Tibial nerve (tissue), 4 donors: ENCODE measurements around the gene HEXB. TPM values are rescaled to one million over a fixed set of nuclear protein-coding genes. Genes with fewer than 3 reads are reported as not detected.

Source experiments
- DNase-seq, 2 donors: peaks; one replicate each; pipeline ENCODE4 v3.0.0-alpha.2; 2019; ENCODE audit warnings: low spot score in 2 of 2
- H3K27ac ChIP-seq, 4 donors: fragments of 200-600 bp; sonication (generic) in 3 of 4; one replicate each; pipeline ENCODE4 v1.5.1; 2017 to 2019; ENCODE audit warnings: mild to moderate bottlenecking in 1 of 4
- H3K27me3 ChIP-seq, 2 donors: fragments of 200-600 bp; sonication (generic) in 1 of 2; one replicate each; pipeline versions ENCODE4 v1.5.1 to v1.6.0; 2017 to 2019
- H3K36me3 ChIP-seq, 3 donors: fragments of 200-600 bp; sonication (generic); one replicate each; pipeline ENCODE4 v1.5.1; 2018 to 2019
- H3K4me1 ChIP-seq, 4 donors: fragments of 200-600 bp; sonication (generic) in 3 of 4; one replicate each; pipeline ENCODE4 v1.5.1; 2017 to 2019
- H3K4me3 ChIP-seq, 4 donors: fragments of 200-600 bp; sonication (generic) in 3 of 4; one replicate each; pipeline ENCODE4 v1.5.1; 2017 to 2019; ENCODE audit warnings: mild to moderate bottlenecking in 1 of 4, moderate library complexity in 1 of 4
- H3K9me3 ChIP-seq, 4 donors: fragments of 200-600 bp; sonication (generic) in 3 of 4; one replicate each; pipeline ENCODE4 v1.5.1; 2017 to 2019
- CTCF ChIP-seq, 5 experiments: fragments of 200-600 bp in 3 of 5; fragments of 450-650 bp in 2 of 5; sonication (generic) in 3 of 5; IDR thresholded peaks; one replicate each; pipeline ENCODE4 v1.5.1; 2016 to 2019; ENCODE audit warnings: antibody characterized with exemption in 5 of 5, mild to moderate bottlenecking in 3 of 5, moderate library complexity in 2 of 5
- EP300 ChIP-seq, 2 donors: sonication (generic); formaldehyde crosslinking; IDR thresholded peaks; one replicate each; pipeline ENCODE4 v1.6.1; 2017; ENCODE audit warnings: antibody characterized with exemption in 2 of 2, mild to moderate bottlenecking in 1 of 2
- POLR2A ChIP-seq, 2 donors: fragments of 450-650 bp; IDR thresholded peaks; one replicate each; pipeline ENCODE4 v1.6.1; 2017; ENCODE audit warnings: antibody characterized with exemption in 2 of 2, mild to moderate bottlenecking in 2 of 2, moderate library complexity in 2 of 2
- WGBS, 2 donors: methylation state at CpG; one replicate each; pipeline ENCODE4 v1.1.5; 2018; 5-methylcytosine and 5-hydroxymethylcytosine counted together
- total RNA-seq, 4 donors: library from RNA; depleted of rRNA; stranded (reverse); fragments of >200 nt; gene quantifications; one replicate each; pipeline ENCODE4 v1.1.0, GENCODE V29; 2016

HEXB gene
- total RNA-seq, 4 donors from 2014 or later = 79.1 to 166 (median 129) TPM

DNA sequence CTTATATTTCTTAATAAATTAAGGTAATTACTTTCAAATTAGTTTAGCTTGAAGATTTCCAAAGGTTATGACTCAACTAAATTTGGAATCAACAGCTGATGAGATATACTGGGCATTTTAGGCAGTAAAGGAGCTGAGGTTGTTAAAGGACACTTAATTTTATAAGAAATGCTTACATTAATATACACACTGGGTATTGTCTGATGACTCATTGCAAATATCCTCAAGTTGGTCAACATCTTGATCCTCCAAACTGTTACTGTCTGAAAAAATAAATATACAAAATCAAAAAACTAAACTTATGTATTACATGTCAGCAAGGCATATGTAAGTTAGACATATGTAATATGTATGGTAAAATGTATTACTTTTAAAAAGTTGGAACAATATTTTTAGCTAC, 78.5 kb downstream of the HEXB start:
- H3K36me3 ChIP-seq = peaks cover 0 to 15% (median 0%) of the 10 kb centered on the region in 3 donors
- no peaks in the 10 kb centered on the region for H3K9me3 ChIP-seq
- H3K4me3 ChIP-seq = no peak overlapping the region
- H3K27ac ChIP-seq = no peak overlapping the region
- H3K4me1 ChIP-seq = peaks cover 0 to 42% (median 22%) of the 10 kb centered on the region in 4 donors
- DNase-seq = no peak
- no peak for TF ChIP-seq EP300 (IDR thresholded peaks at IDR 0.05)
- TF ChIP-seq POLR2A (IDR thresholded peaks at IDR 0.05) = no peak
- no peak for TF ChIP-seq CTCF (IDR thresholded peaks at IDR 0.05)
- H3K27me3 ChIP-seq = no peaks in the 10 kb centered on the region

- peaks cover 0 to 45% (median 22%) of the 10 kb centered on the region in 4 donors for H3K4me1 ChIP-seq
- H3K27ac ChIP-seq = no peak overlapping the region
- no peak for DNase-seq
- H3K9me3 ChIP-seq = no peaks in the 10 kb centered on the region
- H3K4me3 ChIP-seq = no peak overlapping the region
- H3K36me3 ChIP-seq = peaks cover 0 to 22% (median 8%) of the 10 kb centered on the region in 3 donors
- TF ChIP-seq CTCF (IDR thresholded peaks at IDR 0.05) (no peak), EP300 (IDR thresholded peaks at IDR 0.05) (no peak)
- 60 to 61% methylated on average over 9 of the region's 9 CpGs for WGBS, 2 donors
- H3K27me3 ChIP-seq = no peaks in the 10 kb centered on the region
Measured at GRCh38 chr5:74765201-74765600, 80.2 kb downstream of the HEXB start.

DNA sequence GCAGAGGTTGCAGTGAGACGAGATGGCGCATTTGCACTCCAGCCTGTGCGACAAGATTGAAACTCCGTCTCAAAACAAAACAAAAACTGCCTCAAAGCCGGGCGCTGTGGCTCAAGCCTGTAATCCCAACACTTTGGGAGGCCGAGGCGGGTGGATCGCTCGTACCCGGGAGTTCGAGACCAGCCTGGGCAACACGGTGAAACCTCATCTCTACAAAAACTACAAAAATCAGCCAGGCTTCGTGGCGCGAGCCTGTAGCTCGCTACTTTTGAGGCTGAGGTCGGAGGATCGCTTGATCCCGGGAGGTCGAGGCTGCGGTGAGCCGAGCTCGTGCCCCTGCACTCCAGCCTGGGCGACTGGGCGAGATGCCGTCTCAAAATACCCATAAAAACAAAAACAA, 80.9 kb downstream of the HEXB start:
- Histone ChIP-seq H3K36me3 (peaks cover 0 to 25% (median 13%) of the 10 kb centered on the region in 3 donors), H3K4me3 (peak overlapping the region; percentile 67 to 86 (median 82)), H3K27ac (peak overlapping the region in 3 of 4 donors; percentile 21 to 86 (median 71)), H3K27me3 (no peaks in the 10 kb centered on the region), H3K9me3 (no peaks in the 10 kb centered on the region), H3K4me1 (peaks cover 0 to 45% (median 22%) of the 10 kb centered on the region in 4 donors)
- 64 to 67% methylated on average over 27 of the region's 27 CpGs for WGBS, 2 donors
- no peak for DNase-seq
- TF ChIP-seq CTCF (IDR thresholded peaks at IDR 0.05) (no peak), POLR2A (IDR thresholded peaks at IDR 0.05) (no peak), EP300 (IDR thresholded peaks at IDR 0.05) (no peak)

GRCh38 chr5:74766418-74766848, 81.4 kb downstream of the HEXB start:
- WGBS, 2 donors = 1 to 2% methylated on average over 10 of the region's 10 CpGs
- Histone ChIP-seq H3K27me3 (no peaks in the 10 kb centered on the region), H3K27ac (peak overlapping the region; percentile 23 to 86 (median 74)), H3K4me3 (peak overlapping the region; percentile 67 to 86 (median 82)), H3K4me1 (peaks cover 0 to 45% (median 22%) of the 10 kb centered on the region in 4 donors), H3K9me3 (no peaks in the 10 kb centered on the region), H3K36me3 (peaks cover 0 to 30% (median 13%) of the 10 kb centered on the region in 3 donors)
- TF ChIP-seq POLR2A (IDR thresholded peaks at IDR 0.05) (no peak), EP300 (IDR thresholded peaks at IDR 0.05) (no peak), CTCF (IDR thresholded peaks at IDR 0.05) (peak; percentile 8 to 43 (median 27))
- DNase-seq = peak in 1 of 2 donors; percentile 7

DNA sequence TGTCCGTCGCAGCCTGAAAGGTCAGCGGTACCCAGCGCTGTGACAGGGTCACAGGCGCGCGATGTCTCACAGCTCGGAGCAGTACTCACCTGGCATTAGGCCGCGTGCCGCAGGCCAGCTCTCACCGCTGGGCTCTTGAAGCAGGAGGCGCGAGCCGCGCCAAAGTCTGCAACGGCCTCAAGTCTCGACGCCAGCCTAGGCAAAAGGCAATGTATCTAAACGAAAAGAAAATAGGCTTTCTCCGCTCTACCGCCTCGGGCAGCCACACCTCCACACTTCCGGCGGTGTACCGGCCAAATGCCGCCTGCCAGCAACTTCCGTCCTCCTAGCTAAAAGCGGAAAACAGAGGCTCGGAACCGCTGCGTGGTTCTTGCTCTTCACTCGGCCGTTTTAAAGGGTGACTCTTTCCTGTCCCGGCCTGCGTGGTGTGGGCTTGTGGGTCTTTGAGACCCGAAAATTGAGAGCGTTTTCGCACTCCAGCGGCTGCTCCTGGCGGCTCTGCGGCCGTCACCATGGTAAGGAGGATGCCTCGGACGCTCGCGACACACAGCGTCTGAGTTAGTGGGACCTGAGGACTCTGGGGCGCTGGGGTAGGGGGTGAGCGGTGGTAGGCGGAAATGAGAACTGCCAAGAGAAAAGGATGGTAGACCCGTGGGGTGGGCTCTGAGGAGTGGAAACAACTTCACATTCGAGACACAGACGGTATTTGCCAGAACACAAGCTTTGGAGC, 82.0 kb downstream of the HEXB start, which contains the start of the genes GFM2 and NSA2:
Gene GFM2 (minus strand): TSS at position 269 of the 730 bp plus-strand sequence. CDS start 3,375 bp downstream, outside the sequence.
Gene NSA2 (plus strand): TSS at position 401 of the 730 bp plus-strand sequence. CDS start 112 bp downstream, at position 513.
- Histone ChIP-seq H3K4me3 (peak within 1 kb of the TSS; percentile 67 to 86 (median 82)), H3K27me3 (no peaks in the 10 kb centered on the region), H3K4me1 (peaks cover 0 to 45% (median 22%) of the 10 kb centered on the region in 4 donors), H3K9me3 (no peaks in the 10 kb centered on the region), H3K27ac (peak within 1 kb of the TSS; percentile 23 to 86 (median 78)), H3K36me3 (peaks cover 0 to 31% (median 13%) of the 10 kb centered on the region in 3 donors)
- WGBS, 2 donors = 0 to 1% methylated on average over 45 to 51 of the region's 54 CpGs
- DNase-seq = peak; percentile 81 to 93
- no peak for TF ChIP-seq POLR2A (IDR thresholded peaks at IDR 0.05)
- peak; percentile 63 to 90 for TF ChIP-seq EP300 (IDR thresholded peaks at IDR 0.05)
- peak in 1 of 5 experiments; percentile 30 for TF ChIP-seq CTCF (IDR thresholded peaks at IDR 0.05)
